Stimulated activated CD8-positive, alpha-beta memory T cell treated with anti-CD3 and anti-CD28 coated beads, Interleukin-7, amount 100 ng/mL, for 24 hours (primary cell): Measurements from ENCODE around the gene CLDND1.

Source experiments
- DNase-seq: peaks from one replicate; pipeline ENCODE4 v3.0.0-alpha.2; 2020; ENCODE audit warnings: low read depth

CLDND1 gene

DNA sequence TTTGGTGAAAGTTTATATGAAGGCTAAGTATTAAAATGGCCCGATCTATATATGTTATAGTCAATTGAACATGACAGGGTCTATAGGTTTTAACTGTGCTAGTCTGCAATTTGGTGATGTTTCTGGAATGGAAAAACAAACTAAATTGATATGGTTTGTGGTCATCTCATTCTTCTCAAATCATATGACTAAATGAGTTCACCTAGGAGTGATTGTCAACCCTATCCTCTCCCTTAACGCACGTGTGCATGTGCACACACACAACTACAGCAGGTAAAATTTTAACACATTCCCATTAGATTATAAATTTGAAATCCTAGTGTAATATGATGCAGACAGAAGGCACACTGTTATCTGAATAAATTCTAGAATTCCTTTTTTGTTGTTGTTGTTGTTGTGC, 9.0 kb downstream of the CLDND1 start:
- no peak for DNase-seq

DNA sequence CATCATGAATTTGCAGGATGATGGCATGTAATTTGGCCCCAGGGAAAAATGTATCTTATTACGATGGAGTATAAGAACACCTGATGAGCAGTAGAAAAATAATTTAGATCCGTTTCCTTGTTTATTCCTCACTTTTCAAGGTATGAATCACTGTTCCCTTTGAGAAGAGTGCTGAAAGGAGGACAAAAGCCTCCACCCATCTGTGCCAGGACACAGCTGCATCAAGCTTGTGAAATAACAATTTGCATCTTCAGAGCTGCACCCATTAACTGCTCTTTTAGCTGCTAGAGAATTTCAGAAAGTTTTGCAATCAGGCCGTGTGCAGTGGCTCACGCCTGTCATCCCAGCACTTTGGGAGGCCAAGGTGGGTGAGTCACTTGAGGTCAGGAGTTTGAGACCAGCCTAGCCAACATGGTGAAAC, 9.6 kb downstream of the CLDND1 start:
- DNase-seq, result no peak

- DNase-seq, result no peak
These were observed 10.1 kb downstream of the CLDND1 start for GRCh38 chr3:98512576-98512975.

GRCh38 chr3:98508582-98508981, 14.1 kb downstream of the CLDND1 start:
- DNase-seq, result no peak

DNA sequence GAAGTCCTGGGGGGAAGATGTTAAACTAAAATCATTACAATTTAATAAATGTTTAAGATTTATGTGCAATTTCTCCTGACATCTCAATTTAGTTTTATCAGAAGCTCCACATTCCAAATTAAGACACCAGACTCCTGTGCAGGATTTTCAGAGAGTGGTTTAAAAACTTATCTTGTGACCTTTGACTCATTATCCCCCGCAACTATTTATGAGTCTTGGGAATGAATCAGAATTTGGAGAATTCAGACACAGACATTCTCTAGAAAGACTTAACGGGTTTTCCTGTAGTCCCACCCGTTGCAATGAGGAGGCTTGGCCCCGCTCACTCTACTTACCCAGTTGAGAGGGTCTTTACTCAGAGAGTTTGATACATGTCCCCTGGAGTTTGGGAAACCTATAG, 18.2 kb downstream of the CLDND1 start:
- no peak for DNase-seq

DNA sequence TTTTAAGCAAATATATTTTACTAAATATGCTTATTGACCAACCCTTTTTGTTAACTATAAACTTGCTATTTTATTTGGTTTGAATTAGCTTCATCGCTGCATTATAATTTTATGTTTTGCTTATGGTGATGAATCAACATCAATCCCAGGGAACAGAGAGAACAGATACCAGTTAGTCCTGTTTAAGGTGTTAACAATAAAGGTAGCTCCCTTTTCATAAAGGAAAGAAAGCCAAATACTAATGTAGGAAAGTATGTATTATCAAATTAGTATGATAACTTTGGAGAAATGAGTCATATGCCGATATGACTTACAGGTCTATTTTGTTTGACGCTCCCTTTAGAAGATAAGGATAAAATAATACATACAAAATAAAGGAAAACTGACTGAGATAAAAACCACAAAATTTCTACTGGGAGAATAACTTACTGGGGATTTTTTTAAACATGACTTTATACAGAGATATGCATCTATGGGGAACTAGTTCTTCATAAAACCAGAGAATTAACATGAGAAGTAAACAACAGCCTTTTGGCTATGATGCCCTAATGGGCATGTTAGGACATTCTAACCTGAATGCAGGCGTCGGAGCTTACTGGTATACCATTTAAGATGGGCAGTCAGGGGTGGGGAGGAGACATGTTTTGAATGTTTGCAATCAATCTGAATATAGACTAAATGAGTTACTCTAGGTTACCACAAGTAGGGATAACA, 20.7 kb downstream of the CLDND1 start:
- DNase-seq, result no peak

DNA sequence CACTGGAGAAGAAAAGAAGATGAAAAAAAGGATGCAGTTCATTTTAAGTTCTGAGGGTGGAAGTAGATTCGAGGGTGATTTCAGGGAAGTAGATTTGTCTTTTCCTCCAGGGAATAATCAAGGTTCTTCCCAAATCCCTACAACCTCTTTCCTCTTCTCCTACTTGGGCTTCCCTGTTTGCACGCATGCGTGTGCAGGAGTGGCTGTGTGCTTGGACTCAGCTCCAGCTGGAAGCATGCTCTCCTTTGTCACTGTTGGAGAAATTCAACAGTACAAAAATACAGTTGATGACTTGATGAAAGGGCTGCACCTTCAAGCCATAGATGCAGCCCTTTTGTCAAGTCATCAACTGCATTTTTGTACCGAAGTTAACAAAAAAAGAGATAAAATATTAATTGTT, 21.4 kb downstream of the CLDND1 start:
- no peak for DNase-seq

- DNase-seq, result no peak
These were observed 22.7 kb downstream of the CLDND1 start for GRCh38 chr3:98500019-98500418.

DNA sequence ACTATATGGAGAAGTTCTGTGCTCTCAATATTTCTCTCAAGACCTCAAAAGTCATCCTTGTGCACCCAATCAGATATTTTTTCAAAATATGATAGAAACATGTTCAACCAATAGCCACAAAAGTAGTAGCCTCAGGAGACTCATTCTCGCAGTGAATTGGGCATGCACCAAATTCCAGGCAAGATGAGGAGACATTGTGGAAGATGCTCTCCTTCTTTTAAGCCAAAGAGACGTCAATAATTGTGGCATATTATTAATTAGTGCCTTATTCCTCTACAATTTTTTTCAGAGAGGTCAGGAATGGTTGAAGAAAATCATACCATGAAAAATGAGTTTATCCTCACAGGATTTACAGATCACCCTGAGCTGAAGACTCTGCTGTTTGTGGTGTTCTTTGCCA, 25.3 kb downstream of the CLDND1 start, which contains the start of gene OR5K2:
Gene OR5K2 (plus strand): TSS at position 301 of the 400 bp plus-strand sequence. CDS start 0 bp downstream, at position 301.
- no peak for DNase-seq

DNA sequence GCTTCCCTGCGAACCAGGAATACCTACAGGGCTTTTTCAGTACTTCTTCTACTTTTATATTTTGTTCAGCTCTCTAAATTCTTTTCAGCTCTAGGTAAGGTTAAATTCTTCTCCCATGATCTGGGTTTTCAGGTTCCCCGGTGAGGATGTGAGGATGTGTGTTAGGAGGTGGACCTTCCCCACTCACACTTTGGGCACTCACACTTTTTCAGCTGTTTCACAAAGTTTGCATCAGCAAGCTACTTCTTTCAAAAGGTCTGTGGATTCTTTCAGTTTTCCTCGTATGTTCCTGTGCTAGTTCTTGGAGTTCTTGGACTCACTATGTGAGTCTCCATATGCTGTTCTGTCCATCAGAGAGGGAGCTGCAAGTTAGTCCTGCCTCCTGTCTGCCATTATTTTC, 39.1 kb downstream of the CLDND1 start:
- DNase-seq, result no peak

DNA sequence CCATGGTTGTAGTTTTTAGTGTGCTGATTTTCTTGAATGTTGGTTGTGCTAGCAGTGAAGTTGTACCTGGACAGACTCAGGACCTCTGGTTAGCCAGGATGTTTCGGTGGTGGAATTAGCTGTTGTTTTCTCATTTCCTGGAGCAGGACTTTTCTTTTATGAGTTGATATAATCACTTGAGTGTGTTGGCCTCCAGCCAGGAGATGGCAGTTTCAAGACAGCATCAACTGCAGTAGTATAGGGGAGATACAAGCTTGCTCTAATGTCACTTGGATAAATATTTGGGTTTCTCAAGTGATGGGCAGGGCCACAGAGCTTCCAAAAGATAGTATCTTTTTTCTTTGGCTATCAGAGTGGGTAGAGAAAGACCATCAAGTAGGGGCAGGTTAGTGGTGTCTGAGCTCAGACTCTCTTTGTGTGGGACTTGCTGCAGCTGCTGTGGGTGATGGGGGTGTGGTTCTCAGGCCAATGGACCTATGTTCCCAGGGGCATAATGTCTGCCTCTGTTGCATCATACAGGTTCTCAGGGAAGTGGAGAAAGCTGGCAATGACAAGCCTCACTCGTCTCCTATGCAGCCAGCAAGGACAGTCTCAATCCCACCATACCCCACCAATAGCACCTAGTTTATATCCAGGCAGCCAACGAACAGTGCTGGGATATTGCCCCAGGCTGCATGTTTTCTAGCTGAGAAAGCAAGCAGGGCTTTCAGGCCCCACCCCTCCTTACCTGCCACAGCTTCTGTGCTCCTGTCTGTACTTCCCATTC, 39.8 kb downstream of the CLDND1 start:
- no peak for DNase-seq
